GM19099 (cell line): ENCODE measurements around the gene PCBP3.

Source experiments
- POLR2A ChIP-seq: IDR thresholded peaks from 3 replicates; pipeline ENCODE4 v1.6.1; 2011; ENCODE audit warnings: low read depth; ENCODE audit not compliant: insufficient read length; ENCODE audit errors: extremely low read depth

PCBP3 gene

DNA sequence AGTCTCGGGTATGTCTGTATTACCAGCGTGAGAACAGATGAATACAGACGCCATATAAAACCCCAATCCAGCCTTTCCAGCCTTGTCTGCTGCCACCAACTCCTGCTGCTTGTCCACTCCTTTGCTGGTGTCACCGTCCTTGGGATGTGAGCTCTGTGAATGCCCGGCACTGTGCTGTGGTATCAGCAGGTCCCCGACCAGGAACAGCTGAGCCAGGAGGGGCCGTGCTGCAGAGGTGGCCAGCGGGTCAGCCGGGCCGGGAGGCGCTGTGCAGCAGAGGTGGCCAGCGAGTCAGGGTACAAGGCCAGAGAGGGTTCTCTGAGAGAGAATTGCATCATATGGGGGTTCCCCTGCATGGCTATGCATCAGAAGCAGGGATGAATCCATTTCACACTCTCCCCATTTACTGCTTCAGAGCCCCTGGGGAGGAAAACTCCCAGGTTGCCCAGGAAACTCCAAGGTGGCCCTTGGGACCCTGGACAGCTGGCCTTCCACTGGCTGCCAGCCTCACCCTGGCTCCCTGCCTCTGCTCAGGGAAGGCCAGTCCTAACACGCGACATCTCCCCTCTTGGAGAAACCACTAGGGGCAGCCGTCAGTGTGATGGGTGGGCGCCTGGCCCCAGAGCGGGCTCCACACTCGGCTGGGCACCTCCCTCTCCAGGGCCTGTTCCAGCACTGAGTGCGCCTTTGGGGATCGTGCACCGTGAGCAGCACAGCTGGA, 215.7 kb downstream of the PCBP3 start:
- TF ChIP-seq POLR2A = no peak

DNA sequence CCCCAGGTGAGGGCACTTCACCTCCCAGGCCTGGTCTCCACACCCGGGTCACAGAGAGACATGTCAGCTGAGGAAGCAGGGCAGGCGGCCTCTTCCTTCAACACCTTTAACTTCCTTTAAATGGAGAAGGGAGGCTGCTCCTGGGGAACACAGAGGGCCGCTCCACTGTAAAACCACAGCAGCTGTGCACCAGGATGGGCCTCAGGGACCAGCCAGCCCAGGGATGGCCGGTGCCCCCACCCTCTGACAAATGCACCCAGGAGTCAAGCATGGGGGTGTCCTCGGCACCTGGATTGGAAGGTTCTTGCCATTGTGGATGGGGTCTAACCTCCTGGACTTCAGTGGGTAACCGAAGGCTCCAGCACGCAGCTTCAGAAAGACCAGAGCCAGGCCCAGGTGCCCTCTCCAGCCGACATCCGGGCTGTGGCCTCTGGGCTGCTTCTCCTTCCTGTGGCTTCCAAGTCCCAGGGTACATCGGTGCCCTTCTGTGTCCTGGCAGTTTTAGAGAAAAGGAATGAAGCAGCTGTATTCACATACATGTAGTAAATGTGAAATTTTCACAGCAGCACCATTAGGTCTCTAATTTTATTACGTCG, 216.3 kb downstream of the PCBP3 start:
- TF ChIP-seq POLR2A = no peak

DNA sequence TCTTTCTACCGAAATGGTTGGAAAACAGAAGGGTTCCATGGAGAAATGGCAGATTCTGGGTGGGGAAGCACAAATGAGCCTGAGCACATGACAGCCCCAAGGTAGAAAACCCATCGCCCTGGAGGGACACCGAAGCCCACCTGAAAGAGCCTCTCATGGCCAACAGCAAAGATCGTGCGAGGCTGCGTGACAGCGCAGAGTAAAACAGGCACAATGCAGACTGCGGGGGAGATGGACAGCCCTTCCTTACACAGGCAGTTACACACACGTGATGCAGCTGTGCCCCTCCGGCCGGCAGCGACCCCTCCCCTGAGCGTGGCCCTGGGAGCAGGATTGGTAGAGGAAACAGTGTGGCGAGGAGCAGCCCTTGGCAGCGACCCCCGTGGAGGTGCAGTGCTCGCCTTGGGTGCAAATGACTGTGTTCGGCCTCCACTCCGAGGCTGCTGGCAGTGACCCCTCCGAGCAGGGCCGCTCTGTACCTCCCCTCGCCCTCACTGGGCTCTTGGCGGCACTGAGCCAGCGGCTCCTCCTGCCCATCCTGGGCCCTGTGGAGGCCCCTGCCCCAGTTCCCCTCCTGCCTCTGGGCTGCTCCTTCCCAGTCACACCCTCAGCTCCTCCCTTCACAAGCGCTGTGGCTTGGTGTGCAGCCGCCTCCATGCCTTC, 217.1 kb downstream of the PCBP3 start:
- no peak for TF ChIP-seq POLR2A

DNA sequence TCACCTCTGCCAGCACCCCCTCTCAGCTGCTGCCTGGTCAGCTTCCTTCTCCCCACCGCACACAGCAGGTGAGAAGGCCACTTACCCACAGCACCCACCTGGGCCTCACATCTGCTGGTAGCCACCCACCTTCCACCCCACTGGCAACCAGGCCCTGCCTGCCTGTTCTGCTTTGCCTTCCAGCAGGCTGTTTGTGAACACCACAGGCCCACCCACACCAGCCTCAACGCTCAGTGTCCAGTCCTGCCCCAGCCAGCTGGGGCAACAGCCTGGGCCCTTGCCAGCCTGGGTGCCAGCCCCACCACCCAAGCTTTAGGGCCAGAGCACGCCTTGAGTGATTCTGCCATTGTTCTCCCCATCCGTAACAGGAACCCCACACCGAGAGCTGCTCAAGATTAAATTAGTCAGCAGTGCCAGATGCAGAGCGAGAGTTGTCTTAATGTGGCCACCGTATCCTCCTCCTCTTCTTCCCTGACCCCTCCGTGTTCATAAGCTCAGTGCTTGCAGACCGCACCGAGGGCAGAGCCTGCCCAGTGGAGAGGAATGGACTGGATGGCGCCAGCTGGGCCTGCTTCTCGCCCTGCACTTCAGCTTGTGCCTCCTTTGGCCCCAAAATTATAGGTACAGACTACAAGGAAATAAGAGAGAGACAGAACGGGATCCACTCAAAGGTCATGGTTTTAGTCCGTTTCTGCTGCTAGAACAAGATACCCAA, 217.8 kb downstream of the PCBP3 start:
- no peak for TF ChIP-seq POLR2A

DNA sequence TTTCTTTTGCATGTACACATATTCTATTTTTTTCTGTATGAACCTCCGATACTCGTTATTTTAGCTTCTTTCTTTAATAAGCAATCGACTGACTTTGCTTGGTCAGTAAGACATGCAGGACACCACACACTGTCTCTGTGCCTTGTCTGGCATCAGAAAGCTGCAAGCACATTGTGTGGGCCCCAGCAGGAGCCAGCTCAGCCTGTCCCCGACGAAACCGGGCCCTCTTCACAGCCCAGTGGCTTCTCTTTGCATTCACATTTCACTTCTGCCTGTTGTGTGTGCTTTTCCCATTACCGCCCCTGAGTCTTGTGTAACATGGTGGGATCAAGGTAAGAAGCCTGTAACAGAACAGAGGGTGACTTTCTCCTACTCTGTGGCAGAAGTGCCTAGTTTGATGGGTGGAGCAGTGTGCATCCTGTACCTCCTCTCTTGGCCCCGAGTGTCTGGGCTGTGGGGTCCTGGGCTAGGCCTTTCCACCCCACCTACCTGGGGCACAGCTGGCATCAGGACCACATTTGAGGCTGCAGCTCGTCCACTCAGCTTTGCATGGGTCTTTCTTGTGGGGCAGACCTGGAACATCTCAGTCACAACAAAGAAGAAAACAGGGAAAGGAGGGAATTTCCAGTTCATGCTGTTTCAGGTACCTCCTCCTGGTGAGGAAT, 219.2 kb downstream of the PCBP3 start:
- no peak for TF ChIP-seq POLR2A

DNA sequence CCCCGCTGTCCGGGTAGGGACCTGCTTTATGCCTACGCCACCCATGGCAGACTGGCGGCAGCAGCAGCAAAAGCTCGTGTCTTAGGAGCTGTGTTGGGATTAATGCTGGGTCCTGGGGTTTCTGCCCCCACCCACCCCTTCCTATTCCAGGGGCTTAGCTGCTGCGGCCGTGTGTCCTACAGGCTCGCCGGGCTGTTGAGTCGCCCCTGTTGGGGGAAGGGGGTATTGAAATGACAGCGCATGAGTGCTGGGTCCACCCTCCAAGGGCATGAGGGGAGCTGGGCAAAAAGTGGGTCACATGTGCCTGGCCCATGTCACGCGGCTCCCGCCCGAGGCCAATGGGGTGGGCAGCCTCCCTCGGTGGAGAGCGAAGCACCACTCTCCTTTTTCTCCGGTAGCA, 219.7 kb downstream of the PCBP3 start:
- no peak for TF ChIP-seq POLR2A

DNA sequence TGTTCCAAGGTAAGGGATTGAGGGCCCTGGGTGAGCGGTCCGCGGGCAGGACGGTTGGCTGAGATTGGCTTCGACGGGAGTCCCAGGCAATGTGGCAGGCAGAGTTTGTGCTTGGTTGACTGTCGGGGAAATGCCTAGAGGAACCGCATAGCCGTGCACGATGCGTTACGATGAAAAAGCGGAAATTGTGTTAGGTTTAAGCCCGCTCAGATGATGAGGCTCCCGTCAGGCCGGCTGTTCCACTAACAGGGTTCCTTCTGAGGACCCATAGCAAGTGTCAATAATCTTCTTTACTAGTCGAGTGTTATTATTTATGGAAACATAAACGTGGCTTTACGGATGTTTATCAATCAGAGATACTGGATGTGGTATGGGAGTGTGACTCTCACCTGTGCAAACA, 220.2 kb downstream of the PCBP3 start:
- no peak for TF ChIP-seq POLR2A

DNA sequence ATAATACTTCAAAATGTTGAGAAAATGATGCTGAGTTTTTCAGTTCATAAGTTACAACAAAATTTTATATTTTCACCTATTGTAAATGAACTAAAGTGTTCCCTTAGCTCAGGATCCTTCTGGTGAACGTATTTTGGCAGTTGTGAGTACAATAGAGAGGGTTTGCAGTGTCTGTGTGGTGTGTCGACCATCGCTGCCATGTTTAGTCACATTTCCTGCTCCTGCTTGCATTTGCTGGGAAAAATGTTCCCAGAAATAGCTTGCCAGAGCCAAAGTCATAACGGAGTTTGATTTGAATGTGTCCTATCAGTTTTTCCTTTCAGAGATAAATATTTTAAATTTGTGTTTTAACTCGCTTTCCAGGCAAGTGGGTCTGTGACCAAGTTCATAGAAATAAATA, 220.9 kb downstream of the PCBP3 start:
- no peak for TF ChIP-seq POLR2A

DNA sequence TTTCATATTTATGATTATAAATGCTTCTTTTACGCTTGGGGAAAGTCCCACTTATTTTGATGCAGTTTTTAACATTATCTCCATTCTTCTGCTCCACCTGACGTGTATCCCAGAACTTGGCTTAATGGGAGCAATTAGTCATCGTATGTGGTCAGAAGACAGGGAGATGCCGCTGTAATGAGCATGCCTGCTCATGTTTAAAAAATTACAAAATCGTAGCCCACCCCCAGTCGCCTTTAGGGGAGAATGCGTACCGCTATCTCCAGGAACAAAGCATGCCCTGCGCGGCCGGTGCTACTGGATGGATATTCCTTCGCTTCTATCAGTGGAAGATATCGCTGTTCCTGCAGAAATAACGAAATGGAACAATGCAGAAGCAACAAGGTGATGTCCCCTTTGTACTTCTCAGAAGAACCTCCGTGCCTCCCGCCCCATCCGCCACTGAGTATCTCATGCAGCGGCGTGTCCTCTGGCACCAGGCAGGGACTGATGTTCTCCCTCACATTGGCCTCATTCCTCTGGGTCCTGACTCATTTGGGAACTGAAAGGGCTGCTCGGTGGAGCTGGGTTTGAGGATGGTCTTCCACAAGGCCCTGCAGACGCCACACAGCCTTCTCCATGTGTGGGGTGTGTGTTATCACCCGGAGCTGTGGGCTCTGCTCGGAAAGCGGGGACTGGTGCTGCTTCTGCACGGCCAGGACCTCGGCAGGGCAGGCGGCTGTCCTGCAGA, 221.7 kb downstream of the PCBP3 start:
- TF ChIP-seq POLR2A = no peak

DNA sequence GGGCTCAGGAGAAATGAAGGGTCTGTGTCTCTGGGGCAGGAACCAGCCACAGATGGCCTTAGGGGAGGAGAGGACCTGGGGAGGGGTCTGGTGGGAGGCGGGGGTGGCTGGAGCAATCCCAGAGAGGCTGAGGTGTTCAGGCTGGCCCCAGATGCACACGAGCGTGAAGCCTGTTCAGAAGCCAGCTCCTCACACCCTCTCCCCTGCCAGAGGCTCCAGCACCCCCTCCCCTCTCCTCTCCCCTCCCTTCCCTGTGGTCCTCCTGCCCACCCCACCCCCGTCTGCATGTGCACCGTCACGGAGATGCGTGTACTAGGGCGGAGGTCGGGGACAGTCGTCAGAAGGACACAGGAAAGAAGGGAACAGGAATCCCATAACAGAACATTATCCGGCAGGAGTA, 223.0 kb downstream of the PCBP3 start:
- TF ChIP-seq POLR2A = no peak

DNA sequence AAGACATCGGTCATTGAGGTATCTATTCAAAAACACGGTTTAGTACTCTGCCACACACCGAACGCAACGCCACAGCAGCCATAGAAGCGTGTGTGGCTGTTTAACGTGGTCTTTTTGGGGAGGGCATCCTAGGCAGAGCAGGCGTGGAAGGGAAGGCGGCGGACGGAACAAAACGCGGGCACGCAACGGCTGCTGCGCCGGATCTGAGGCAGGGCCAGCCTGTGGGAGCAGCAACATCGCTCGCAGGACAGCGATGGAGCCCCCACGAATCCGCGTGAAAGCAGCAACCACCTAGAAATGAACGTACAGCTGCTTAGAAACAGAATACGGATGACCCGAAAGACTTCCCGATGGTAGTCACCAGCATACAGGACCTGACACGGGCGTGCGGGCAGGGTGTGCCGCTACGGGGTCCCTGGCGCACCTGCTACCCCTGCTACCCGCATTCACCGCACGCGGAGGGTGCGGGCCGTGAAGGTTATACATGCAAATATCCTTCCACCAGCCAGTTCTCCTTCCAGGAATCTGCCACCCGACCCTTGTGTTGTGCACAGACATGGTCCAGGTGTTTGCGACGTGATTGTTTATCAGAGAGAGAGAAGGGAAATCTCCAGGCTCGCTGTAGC, 223.6 kb downstream of the PCBP3 start:
- TF ChIP-seq POLR2A = no peak

DNA sequence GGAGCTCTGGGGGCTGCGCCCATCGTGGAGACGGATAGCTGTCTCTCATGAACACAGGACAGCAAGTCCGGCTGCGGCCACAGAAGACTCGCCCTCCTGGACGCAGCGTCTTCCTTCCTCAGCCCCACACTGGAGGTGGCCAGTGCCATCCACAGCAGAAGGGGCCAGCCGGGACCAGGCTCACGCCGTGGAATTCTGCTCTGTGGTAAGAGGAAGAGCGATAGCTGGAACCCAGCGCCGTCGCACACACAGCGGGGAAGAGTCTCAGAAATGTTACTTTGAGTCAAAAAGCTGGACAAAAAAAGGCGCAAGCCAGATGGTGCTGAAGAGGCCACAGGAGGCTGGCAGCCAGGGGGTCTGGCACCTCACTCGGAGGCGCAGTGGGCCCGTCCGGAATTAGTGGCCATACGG, 224.2 kb downstream of the PCBP3 start:
- TF ChIP-seq POLR2A = no peak

DNA sequence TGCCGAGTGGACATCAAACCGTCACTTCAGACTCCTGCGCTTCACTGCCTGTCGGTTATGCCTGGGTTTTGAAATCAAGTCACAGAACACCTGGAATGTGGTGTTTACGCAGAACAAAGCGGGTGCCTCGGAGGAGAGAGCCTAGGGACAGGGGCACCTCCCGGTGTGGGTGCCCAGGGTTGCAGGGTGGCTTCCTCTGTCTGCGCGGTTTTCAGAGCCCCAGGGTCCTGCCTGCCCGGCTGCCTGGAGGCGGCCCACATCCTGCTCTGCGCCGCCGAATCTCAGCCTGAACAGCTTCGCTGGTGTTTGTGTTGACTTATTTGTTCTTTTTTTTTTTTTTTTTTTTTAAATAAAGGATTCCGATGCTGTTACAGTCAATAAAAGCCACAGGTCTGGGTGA, 224.6 kb downstream of the PCBP3 start:
- TF ChIP-seq POLR2A = no peak

DNA sequence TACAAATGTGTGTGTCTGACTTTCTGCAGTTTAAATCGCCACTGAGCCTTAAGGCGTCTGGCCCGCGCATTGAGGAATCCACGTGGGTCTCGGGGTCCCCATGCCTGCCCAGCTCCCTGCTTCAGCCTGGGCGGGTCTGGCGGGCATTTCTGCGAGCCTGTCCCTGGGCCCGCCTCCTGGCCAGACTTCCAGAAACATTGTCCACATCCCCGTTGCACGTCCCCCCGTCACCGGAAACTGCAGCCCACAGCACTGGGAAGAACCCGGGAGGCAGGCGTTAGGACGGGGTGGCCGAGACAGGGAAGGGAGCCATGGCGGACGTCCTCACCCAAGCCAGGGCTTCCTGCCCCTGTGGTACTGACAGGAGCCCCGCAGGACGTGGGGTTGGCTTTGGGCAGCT, 225.0 kb downstream of the PCBP3 start:
- no peak for TF ChIP-seq POLR2A
